ENCODE measurements around the gene SLC25A26.

SLC25A26 gene

DNA sequence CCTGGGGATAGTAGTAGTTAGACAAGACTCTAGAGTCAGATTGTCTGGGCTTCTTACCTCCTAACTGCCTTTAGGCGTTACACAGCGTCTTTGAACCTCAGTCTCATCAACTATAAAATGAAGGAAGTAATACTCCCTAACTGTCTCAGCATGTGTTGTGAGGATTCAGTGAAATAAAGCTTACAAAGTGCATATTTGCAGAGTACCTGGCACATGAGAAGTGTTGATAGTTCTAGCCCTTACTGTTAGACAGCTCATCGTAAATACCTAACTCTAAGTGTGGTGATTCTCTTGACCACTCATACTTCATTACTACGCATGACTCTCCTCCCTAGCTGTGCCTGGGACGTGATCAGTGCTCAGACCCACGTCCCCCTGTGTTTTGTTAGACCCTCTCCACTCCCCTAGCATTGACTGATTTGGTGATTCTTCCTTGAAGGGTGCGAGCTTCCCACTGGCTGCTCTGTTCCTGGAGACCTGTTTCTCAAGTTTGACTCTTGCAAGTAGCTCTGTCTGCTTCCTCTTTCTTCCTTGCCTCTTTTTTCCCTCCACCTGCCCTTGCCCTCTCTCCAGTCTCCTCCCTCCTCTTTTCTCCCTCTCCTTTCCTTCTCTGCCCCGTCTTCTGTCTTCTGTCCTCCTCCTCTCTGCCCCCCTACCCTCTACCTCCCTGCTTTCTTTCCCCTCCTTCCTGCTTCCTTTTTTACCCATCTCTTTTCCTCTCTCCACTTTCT is 124.2 kb downstream of the SLC25A26 start:
- H2AK5ac ChIP-seq (ENCODE audit: low read length) = no peak overlapping the region
- H3K27ac ChIP-seq (ENCODE audit: low read depth, low read length) = no peak overlapping the region
- H3K4me3 ChIP-seq (ENCODE audit: low read length) = no peak overlapping the region
- H4K5ac ChIP-seq (ENCODE audit: low read length) = no peak overlapping the region
- no peak for DNase-seq
- H3K79me2 ChIP-seq (ENCODE audit: control insufficient read depth, insufficient read depth, low read length) = no peaks in the 10 kb centered on the region
- no peak overlapping the region for H2BK120ac ChIP-seq (ENCODE audit: low read depth, low read length)
- no peak overlapping the region for H3K56ac ChIP-seq (ENCODE audit: low read length)
- H3K36me3 ChIP-seq (ENCODE audit: control insufficient read depth, insufficient read depth, low read length) = no peaks in the 10 kb centered on the region
- H4K8ac ChIP-seq (ENCODE audit: low read depth, low read length) = no peak overlapping the region
- H2BK5ac ChIP-seq (ENCODE audit: low read length) = no peak overlapping the region
- WGBS (ENCODE audit: extremely low coverage, insufficient coverage, low lambda C conversion rate) = no CpG with 5 or more reads among the region's 8 CpGs
- no peaks in the 10 kb centered on the region for H3K4me1 ChIP-seq (ENCODE audit: control insufficient read depth, low read depth, low read length)
- H3K4ac ChIP-seq (ENCODE audit: low read depth, low read length) = no peak overlapping the region
- no peaks in the 10 kb centered on the region for H3K27me3 ChIP-seq (ENCODE audit: insufficient read depth, low read length, poor library complexity)
- no peak overlapping the region for H3K4me2 ChIP-seq (ENCODE audit: low read length)
- no peak overlapping the region for H2BK15ac ChIP-seq (replicated peaks; ENCODE audit: low read depth)
- H3K23ac ChIP-seq (ENCODE audit: low read length) = peak overlapping the region; percentile 83
- no peaks in the 10 kb centered on the region for H3K79me1 ChIP-seq (ENCODE audit: low read length)
- H3K9ac ChIP-seq (ENCODE audit: low read length) = no peak overlapping the region
- no peak overlapping the region for H3K18ac ChIP-seq (ENCODE audit: low read length)

DNA sequence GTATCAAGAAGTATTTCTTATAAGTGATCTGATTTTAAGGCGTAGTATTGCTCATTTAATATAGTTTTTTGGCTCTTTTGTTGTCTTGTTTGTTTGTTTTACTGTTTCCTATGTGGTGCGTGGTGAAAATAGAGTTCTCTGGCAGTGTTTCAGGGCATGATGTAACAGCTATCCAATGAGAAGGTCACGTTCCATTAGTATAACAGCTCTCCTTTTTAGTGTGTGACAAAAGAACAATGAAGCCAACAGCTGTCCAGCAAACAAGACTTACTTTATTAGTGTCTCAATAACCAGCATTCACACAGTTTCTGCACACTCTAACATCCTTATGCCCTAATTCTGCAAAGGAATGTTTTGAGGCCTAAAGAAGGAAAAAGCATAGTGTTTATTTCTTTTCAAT is 127.9 kb downstream of the SLC25A26 start:
- no CpG with 5 or more reads among the region's 3 CpGs for WGBS (ENCODE audit: extremely low coverage, insufficient coverage, low lambda C conversion rate)
- no peak for DNase-seq
- no peak overlapping the region for H3K4me2 ChIP-seq (ENCODE audit: low read length)
- no peak overlapping the region for H3K4me3 ChIP-seq (ENCODE audit: low read length)
- H3K27ac ChIP-seq (ENCODE audit: low read depth, low read length) = no peak overlapping the region
- H3K4me1 ChIP-seq (ENCODE audit: control insufficient read depth, low read depth, low read length) = no peaks in the 10 kb centered on the region
- H3K36me3 ChIP-seq (ENCODE audit: control insufficient read depth, insufficient read depth, low read length) = no peaks in the 10 kb centered on the region
- no peak overlapping the region for H2BK15ac ChIP-seq (replicated peaks; ENCODE audit: low read depth)
- H3K79me1 ChIP-seq (ENCODE audit: low read length) = no peaks in the 10 kb centered on the region
- H4K8ac ChIP-seq (ENCODE audit: low read depth, low read length) = no peak overlapping the region
- no peak overlapping the region for H3K9ac ChIP-seq (ENCODE audit: low read length)
- H2AK5ac ChIP-seq (ENCODE audit: low read length) = no peak overlapping the region
- H2BK5ac ChIP-seq (ENCODE audit: low read length) = no peak overlapping the region
- no peak overlapping the region for H3K56ac ChIP-seq (ENCODE audit: low read length)
- no peak overlapping the region for H3K18ac ChIP-seq (ENCODE audit: low read length)
- no peaks in the 10 kb centered on the region for H3K27me3 ChIP-seq (ENCODE audit: insufficient read depth, low read length, poor library complexity)
- no peak overlapping the region for H3K4ac ChIP-seq (ENCODE audit: low read depth, low read length)
- no peak overlapping the region for H2BK120ac ChIP-seq (ENCODE audit: low read depth, low read length)
- H4K5ac ChIP-seq (ENCODE audit: low read length) = no peak overlapping the region
- H3K23ac ChIP-seq (ENCODE audit: low read length) = no peak overlapping the region
- no peaks in the 10 kb centered on the region for H3K79me2 ChIP-seq (ENCODE audit: control insufficient read depth, insufficient read depth, low read length)

DNA sequence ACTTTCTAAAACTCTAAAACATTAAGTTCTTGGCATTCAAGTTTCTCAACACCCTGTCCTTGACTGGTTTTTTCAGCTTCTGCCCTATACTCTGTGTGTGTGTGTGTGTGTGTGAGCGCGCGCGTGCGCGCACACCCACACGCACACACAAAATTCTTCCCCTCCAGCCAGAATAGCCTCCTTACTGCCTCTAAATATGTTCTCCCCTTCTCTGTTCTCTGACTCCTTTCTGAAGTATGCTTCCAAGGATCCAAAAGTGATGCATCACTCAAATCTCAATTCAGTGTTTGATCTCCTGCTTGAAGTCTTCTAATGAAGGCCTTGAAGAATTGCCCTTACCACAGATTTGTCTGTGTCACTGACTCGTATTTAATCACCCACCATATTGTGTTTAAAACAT is 129.8 kb downstream of the SLC25A26 start:
- no CpG with 5 or more reads among the region's 8 CpGs for WGBS (ENCODE audit: extremely low coverage, insufficient coverage, low lambda C conversion rate)

DNA sequence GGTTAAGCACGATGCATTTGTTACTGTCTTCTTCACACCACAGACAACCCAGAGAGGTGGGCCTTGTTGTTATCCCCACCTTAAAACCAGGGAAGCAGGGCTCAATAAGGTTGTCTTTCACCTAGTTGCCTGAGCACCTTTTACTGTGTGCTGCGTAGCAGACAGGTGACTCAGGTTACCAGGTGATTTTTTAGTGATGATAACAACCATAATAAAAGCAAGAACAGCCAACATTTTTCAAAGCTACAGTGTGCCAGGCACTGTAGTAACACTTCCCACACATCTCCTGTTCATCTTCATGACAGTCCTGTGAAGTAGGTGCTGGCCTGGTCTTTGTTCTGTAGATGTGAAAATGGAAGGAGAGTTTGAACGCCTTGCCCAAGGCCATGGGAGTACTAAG is 132.2 kb downstream of the SLC25A26 start:
- Histone ChIP-seq H3K18ac (ENCODE audit: low read length) (no peak overlapping the region), H3K4me1 (ENCODE audit: control insufficient read depth, low read depth, low read length) (no peaks in the 10 kb centered on the region), H3K4me3 (ENCODE audit: low read length) (no peak overlapping the region), H4K8ac (ENCODE audit: low read depth, low read length) (no peak overlapping the region), H2AK5ac (ENCODE audit: low read length) (no peak overlapping the region), H3K4ac (ENCODE audit: low read depth, low read length) (no peak overlapping the region), H3K23ac (ENCODE audit: low read length) (no peak overlapping the region), H3K56ac (ENCODE audit: low read length) (no peak overlapping the region), H3K4me2 (ENCODE audit: low read length) (no peak overlapping the region), H3K79me1 (ENCODE audit: low read length) (no peaks in the 10 kb centered on the region), H4K5ac (ENCODE audit: low read length) (no peak overlapping the region), H3K9ac (ENCODE audit: low read length) (no peak overlapping the region), H2BK15ac (replicated peaks; ENCODE audit: low read depth) (no peak overlapping the region), H3K36me3 (ENCODE audit: control insufficient read depth, insufficient read depth, low read length) (no peaks in the 10 kb centered on the region), H3K27ac (ENCODE audit: low read depth, low read length) (no peak overlapping the region), H2BK5ac (ENCODE audit: low read length) (no peak overlapping the region), H3K27me3 (ENCODE audit: insufficient read depth, low read length, poor library complexity) (no peaks in the 10 kb centered on the region), H2BK120ac (ENCODE audit: low read depth, low read length) (no peak overlapping the region), H3K79me2 (ENCODE audit: control insufficient read depth, insufficient read depth, low read length) (no peaks in the 10 kb centered on the region)
- WGBS (ENCODE audit: extremely low coverage, insufficient coverage, low lambda C conversion rate) = no CpG with 5 or more reads among the region's 3 CpGs
- DNase-seq = no peak

More for the DNA sequence above, 129.8 kb downstream of the SLC25A26 start:
- no peak for DNase-seq
- H3K23ac ChIP-seq (ENCODE audit: low read length) = no peak overlapping the region
- no peak overlapping the region for H3K18ac ChIP-seq (ENCODE audit: low read length)
- H3K9ac ChIP-seq (ENCODE audit: low read length) = no peak overlapping the region
- H3K79me1 ChIP-seq (ENCODE audit: low read length) = no peaks in the 10 kb centered on the region
- no peak overlapping the region for H2AK5ac ChIP-seq (ENCODE audit: low read length)
- no peak overlapping the region for H3K4ac ChIP-seq (ENCODE audit: low read depth, low read length)
- H3K79me2 ChIP-seq (ENCODE audit: control insufficient read depth, insufficient read depth, low read length) = no peaks in the 10 kb centered on the region
- no peak overlapping the region for H2BK15ac ChIP-seq (replicated peaks; ENCODE audit: low read depth)
- H3K4me1 ChIP-seq (ENCODE audit: control insufficient read depth, low read depth, low read length) = no peaks in the 10 kb centered on the region
- no peak overlapping the region for H4K5ac ChIP-seq (ENCODE audit: low read length)
- H3K56ac ChIP-seq (ENCODE audit: low read length) = no peak overlapping the region
- H2BK5ac ChIP-seq (ENCODE audit: low read length) = no peak overlapping the region
- H3K27me3 ChIP-seq (ENCODE audit: insufficient read depth, low read length, poor library complexity) = no peaks in the 10 kb centered on the region
- no peak overlapping the region for H3K4me3 ChIP-seq (ENCODE audit: low read length)
- H3K36me3 ChIP-seq (ENCODE audit: control insufficient read depth, insufficient read depth, low read length) = no peaks in the 10 kb centered on the region
- no peak overlapping the region for H2BK120ac ChIP-seq (ENCODE audit: low read depth, low read length)
- H3K27ac ChIP-seq (ENCODE audit: low read depth, low read length) = no peak overlapping the region
- no peak overlapping the region for H3K4me2 ChIP-seq (ENCODE audit: low read length)
- no peak overlapping the region for H4K8ac ChIP-seq (ENCODE audit: low read depth, low read length)

DNA sequence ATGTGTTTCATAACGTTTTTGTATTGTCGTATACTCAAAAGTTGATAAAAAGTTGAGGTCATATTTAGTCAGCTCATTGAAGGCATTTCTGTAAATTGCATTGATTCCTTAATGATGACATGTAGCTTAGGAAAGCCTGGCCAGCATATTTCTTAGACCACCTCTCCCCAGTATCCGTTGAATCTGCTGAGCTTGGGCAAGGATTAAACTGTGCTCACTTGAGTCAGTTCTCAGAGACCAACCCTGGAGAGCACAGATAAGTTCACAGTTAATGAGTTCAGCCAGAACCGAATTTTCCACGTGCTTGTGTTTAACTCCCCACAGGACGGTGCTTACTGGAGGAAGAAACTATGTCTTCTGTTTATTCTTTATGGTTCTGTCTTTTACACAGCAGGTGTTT is 132.7 kb downstream of the SLC25A26 start:
- Histone ChIP-seq H3K18ac (ENCODE audit: low read length) (no peak overlapping the region), H3K4me1 (ENCODE audit: control insufficient read depth, low read depth, low read length) (no peaks in the 10 kb centered on the region), H3K4ac (ENCODE audit: low read depth, low read length) (no peak overlapping the region), H3K23ac (ENCODE audit: low read length) (no peak overlapping the region), H3K9ac (ENCODE audit: low read length) (no peak overlapping the region), H3K36me3 (ENCODE audit: control insufficient read depth, insufficient read depth, low read length) (no peaks in the 10 kb centered on the region), H2AK5ac (ENCODE audit: low read length) (no peak overlapping the region), H2BK5ac (ENCODE audit: low read length) (no peak overlapping the region), H3K4me2 (ENCODE audit: low read length) (no peak overlapping the region), H4K5ac (ENCODE audit: low read length) (no peak overlapping the region), H2BK120ac (ENCODE audit: low read depth, low read length) (no peak overlapping the region), H3K4me3 (ENCODE audit: low read length) (no peak overlapping the region), H3K79me1 (ENCODE audit: low read length) (no peaks in the 10 kb centered on the region), H3K79me2 (ENCODE audit: control insufficient read depth, insufficient read depth, low read length) (no peaks in the 10 kb centered on the region), H3K27me3 (ENCODE audit: insufficient read depth, low read length, poor library complexity) (no peaks in the 10 kb centered on the region), H2BK15ac (replicated peaks; ENCODE audit: low read depth) (no peak overlapping the region), H4K8ac (ENCODE audit: low read depth, low read length) (no peak overlapping the region), H3K56ac (ENCODE audit: low read length) (no peak overlapping the region), H3K27ac (ENCODE audit: low read depth, low read length) (no peak overlapping the region)
- WGBS (ENCODE audit: extremely low coverage, insufficient coverage, low lambda C conversion rate) = no CpG with 5 or more reads among the region's 6 CpGs
- DNase-seq = peak; percentile 19

DNA sequence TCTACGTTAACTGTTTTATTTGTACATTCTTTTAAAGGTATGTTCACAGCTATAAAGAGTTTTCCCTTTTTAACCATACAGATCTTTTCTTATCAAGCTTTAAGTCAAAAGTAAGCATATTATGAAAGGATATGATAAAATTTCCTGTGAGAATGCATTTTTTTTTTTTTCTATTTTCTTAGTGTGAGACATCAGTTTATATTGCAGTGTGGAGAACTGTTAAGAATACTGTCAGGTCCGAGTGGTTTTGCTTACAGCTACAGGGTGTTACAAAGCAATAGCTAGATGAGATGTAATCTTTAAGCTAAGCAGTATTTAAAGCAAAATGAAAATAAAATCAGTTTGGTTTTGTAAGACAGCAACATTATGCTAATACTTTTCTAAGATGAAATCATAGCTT is 133.2 kb downstream of the SLC25A26 start:
- DNase-seq = no peak
- H3K36me3 ChIP-seq (ENCODE audit: control insufficient read depth, insufficient read depth, low read length) = no peaks in the 10 kb centered on the region
- H3K23ac ChIP-seq (ENCODE audit: low read length) = no peak overlapping the region
- H2AK5ac ChIP-seq (ENCODE audit: low read length) = no peak overlapping the region
- H3K56ac ChIP-seq (ENCODE audit: low read length) = no peak overlapping the region
- no peak overlapping the region for H4K8ac ChIP-seq (ENCODE audit: low read depth, low read length)
- H3K18ac ChIP-seq (ENCODE audit: low read length) = no peak overlapping the region
- H2BK15ac ChIP-seq (replicated peaks; ENCODE audit: low read depth) = no peak overlapping the region
- no peaks in the 10 kb centered on the region for H3K4me1 ChIP-seq (ENCODE audit: control insufficient read depth, low read depth, low read length)
- H3K27ac ChIP-seq (ENCODE audit: low read depth, low read length) = no peak overlapping the region
- H3K4ac ChIP-seq (ENCODE audit: low read depth, low read length) = no peak overlapping the region
- no peak overlapping the region for H2BK120ac ChIP-seq (ENCODE audit: low read depth, low read length)
- H3K9ac ChIP-seq (ENCODE audit: low read length) = no peak overlapping the region
- no peaks in the 10 kb centered on the region for H3K27me3 ChIP-seq (ENCODE audit: insufficient read depth, low read length, poor library complexity)
- no peak overlapping the region for H4K5ac ChIP-seq (ENCODE audit: low read length)
- no CpG with 5 or more reads among the region's 2 CpGs for WGBS (ENCODE audit: extremely low coverage, insufficient coverage, low lambda C conversion rate)
- H3K79me2 ChIP-seq (ENCODE audit: control insufficient read depth, insufficient read depth, low read length) = no peaks in the 10 kb centered on the region
- H2BK5ac ChIP-seq (ENCODE audit: low read length) = no peak overlapping the region
- no peaks in the 10 kb centered on the region for H3K79me1 ChIP-seq (ENCODE audit: low read length)
- H3K4me2 ChIP-seq (ENCODE audit: low read length) = no peak overlapping the region
- H3K4me3 ChIP-seq (ENCODE audit: low read length) = no peak overlapping the region
